RWPE1 (cell line): ENCODE measurements around the gene NR6A1.

Experiments used
- CTCF ChIA-PET: fragments of 350-600 bp; sonication (Branson Sonifier 250); formaldehyde crosslinking; extraction: SDS; loops from one replicate; lab custom pipeline; 2021; lab: Yijun Ruan, JAX
- POLR2A ChIA-PET: fragments of 400-600 bp; formaldehyde crosslinking; extraction: SDS; loops from one replicate; lab custom pipeline; 2020; ENCODE audit warnings: antibody characterized with exemption; ENCODE audit not compliant: low non-redundant PET; lab: Yijun Ruan, JAX
- DNase-seq: peaks from one replicate; pipeline ENCODE4 v3.0.0; 2012; ENCODE audit warnings: low spot score
- H3K27ac ChIP-seq: fragments of 450-650 bp; 2 replicates; pipeline ENCODE4 v1.5.1; 2017
- TF ChIP-seq, protein P1 (sequence below): fragments of 450-650 bp; conservative IDR thresholded peaks from 2 replicates; pipeline ENCODE4 v1.5.1; 2017; ENCODE audit warnings: low read depth, mild to moderate bottlenecking

NR6A1 gene

DNA sequence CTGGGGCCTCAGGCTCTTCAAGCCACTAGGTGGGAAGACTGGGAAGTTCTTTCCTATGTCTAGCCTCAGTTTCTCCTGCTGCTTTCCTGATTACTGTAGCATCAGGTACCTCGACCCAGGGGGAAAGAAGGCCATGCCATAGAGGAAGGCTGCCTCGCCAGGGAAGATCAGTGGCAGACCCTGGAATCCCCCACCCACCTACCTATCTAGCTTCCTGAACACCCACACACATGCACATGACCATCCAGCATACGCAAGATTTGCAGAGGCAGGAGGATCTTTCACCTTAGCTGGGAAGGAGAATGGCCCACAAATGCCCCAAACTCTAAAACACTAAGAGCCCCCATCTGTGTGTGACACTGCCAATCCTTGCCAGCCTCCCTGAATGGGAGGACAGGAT lies 271.9 kb downstream of the NR6A1 start:
- no peak for DNase-seq
- POLR2A ChIA-PET, result no interaction called here
- CTCF ChIA-PET, result interaction anchor here (0.7 to 1.0 kb wide), 3 partner anchors 18 to 54 kb away, joined by 3 read pairs; no protein-coding TSS in a partner anchor
- no peak overlapping the region for H3K27ac ChIP-seq
- TF ChIP-seq, protein P1, sequence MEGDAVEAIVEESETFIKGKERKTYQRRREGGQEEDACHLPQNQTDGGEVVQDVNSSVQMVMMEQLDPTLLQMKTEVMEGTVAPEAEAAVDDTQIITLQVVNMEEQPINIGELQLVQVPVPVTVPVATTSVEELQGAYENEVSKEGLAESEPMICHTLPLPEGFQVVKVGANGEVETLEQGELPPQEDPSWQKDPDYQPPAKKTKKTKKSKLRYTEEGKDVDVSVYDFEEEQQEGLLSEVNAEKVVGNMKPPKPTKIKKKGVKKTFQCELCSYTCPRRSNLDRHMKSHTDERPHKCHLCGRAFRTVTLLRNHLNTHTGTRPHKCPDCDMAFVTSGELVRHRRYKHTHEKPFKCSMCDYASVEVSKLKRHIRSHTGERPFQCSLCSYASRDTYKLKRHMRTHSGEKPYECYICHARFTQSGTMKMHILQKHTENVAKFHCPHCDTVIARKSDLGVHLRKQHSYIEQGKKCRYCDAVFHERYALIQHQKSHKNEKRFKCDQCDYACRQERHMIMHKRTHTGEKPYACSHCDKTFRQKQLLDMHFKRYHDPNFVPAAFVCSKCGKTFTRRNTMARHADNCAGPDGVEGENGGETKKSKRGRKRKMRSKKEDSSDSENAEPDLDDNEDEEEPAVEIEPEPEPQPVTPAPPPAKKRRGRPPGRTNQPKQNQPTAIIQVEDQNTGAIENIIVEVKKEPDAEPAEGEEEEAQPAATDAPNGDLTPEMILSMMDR, result no peak

DNA sequence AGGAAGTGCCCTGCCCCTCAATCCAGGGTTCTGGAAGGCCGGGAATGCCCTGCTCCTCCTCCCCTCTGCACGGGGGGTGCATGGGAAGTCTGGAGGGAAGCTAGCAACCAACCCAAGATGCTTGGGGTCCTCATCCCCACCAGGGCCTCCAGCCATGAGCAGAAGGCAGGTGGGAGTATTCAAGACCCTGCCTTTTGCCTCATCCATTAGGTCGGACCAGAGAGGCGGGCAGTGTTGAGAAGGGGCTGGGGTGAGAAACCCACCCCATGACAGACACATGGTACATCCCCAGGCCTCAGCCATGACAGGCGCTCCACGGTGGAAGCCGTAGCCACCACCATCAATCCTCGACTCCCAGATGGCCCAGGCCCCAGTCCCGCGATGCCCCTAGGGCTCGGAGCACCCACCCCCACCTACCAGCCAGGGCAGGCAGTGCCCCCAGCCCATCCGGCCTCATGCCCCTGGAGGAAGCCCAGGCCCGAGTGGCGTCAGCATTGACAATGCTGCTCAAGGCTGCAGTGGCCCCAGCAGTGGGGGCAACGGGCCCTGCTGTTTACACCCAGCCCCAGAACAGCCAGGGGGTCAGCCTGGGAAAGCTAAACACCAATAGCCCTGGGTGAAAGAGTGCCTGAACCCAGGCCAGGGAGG lies 272.5 kb downstream of the NR6A1 start:
- TF ChIP-seq, protein P1, result no peak
- POLR2A ChIA-PET, result no interaction called here
- CTCF ChIA-PET, result interaction anchor here (0.7 to 1.0 kb wide), 3 partner anchors 17 to 53 kb away, joined by 3 read pairs; no protein-coding TSS in a partner anchor
- DNase-seq, result no peak
- H3K27ac ChIP-seq, result no peak overlapping the region

DNA sequence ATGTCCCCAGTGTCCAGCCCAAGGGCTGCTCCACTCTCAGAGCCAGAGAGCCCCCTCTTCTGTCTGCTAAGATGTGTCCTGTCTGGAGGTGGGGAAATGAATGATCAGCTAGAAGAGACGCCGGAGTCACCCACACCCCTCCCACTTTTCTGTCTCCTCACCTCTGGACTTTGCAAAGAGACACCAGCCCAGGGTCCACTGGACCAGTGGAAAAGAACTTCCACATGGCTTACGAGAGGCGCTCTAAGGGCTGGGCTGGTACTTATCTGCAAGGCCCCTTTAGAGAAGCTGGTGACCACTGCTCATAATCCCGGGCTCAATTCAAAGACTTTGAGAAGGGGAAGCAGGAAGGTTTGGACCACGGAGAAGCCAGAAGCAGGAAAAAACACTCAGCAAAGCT lies 273.1 kb downstream of the NR6A1 start:
- CTCF ChIA-PET, result interaction anchor here (1.0 to 1.1 kb wide), 2 partner anchors 17 to 371 kb away, joined by 3 to 5 read pairs; no protein-coding TSS in a partner anchor
- TF ChIP-seq, protein P1, result no peak
- H3K27ac ChIP-seq, result no peak overlapping the region
- no peak for DNase-seq
- POLR2A ChIA-PET, result no interaction called here

DNA sequence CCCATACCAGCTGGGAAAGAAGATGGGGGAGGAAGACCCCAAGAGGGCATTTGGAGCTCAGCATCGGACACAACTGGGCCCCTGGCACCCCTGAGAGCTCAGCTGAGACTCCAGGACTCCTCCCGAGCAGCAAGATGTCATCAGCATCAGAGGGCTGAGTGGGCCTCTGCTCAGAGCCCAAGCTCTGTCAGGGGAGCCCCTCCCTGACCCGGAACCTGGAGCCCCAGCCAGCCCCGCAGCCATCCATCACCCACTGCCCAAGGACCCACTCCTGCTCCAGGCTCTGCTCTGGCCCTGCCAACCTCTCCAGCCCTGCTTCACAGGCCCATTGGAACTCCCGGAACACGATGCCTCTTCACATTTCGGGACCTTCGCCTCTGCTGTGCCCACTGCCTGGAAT lies 273.7 kb downstream of the NR6A1 start:
- TF ChIP-seq, protein P1, result no peak
- no peak for DNase-seq
- POLR2A ChIA-PET, result no interaction called here
- H3K27ac ChIP-seq, result no peak overlapping the region
- CTCF ChIA-PET, result interaction anchor here (1.1 kb wide), 1 partner anchor 371 kb away, joined by 5 read pairs; no protein-coding TSS in a partner anchor

DNA sequence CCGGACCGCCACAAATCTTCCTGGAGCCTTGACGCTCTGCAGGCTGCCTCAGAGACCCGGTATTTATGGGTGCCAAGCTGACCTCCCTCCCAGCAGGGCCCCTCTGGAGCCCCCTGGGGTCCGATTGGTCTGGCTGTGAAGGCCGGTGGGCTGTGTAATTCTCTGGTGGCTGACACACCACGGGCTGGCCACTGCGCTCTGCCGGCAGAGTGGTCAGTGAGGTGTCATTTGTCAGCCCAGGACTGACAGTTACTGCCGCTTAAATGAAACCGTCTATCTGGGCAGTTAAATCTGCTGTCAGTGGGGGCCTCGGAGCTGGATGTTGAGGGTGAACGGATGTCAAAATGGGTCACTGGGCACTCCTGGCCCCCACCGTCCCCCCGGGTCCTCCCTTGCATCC lies 274.6 kb downstream of the NR6A1 start:
- TF ChIP-seq, protein P1, result no peak
- DNase-seq, result no peak
- no peak overlapping the region for H3K27ac ChIP-seq
- ChIA-PET CTCF (interaction anchor here (0.6 kb wide), 1 partner anchor 15 kb away, joined by 3 read pairs; no protein-coding TSS in a partner anchor), POLR2A (no interaction called here)

DNA sequence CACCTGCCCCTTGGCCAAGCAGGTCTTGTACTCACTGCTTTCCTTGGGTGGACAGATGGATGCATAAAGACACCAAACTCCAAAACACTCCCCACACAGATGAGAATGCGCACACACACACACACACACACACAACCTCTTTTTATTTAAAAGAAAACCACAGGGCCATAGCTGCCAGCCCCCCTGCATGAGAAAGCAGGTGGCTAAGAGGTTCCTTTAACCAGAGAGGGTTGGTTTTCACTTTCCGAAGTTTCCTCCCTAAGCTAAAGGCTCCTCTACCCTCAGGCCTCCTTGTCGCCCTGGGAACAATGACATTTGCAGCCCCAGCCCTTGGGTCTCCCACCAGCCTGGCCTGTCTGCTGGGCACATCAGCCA lies 275.0 kb downstream of the NR6A1 start:
- H3K27ac ChIP-seq, result no peak overlapping the region
- DNase-seq, result no peak
- ChIA-PET CTCF (interaction anchor here (0.5 to 0.6 kb wide), 2 partner anchors 14 to 77 kb away, joined by 3 to 5 read pairs; no protein-coding TSS in a partner anchor), POLR2A (no interaction called here)
- TF ChIP-seq, protein P1, result no peak
